HG03354 (cell line): ENCODE measurements around the gene MAST4.

Experiments used
- ATAC-seq: cut with Tn5 transposase; IDR thresholded peaks from one replicate; pipeline ENCODE4 v1.9.1; 2021; ENCODE audit warnings: mild to moderate bottlenecking; ENCODE audit not compliant: unreplicated experiment, poor library complexity, severe bottlenecking

The MAST4 gene

GRCh38 chr5:66993448-66993847 is 397.3 kb downstream of the MAST4 start:
- ATAC-seq, result no peak

GRCh38 chr5:66993882-66994281 is 397.7 kb downstream of the MAST4 start:
- no peak for ATAC-seq

GRCh38 chr5:66994790-66995189 is 398.6 kb downstream of the MAST4 start:
- no peak for ATAC-seq

- no peak for ATAC-seq
Measured at GRCh38 chr5:67000794-67001475, 404.7 kb downstream of the MAST4 start.

- ATAC-seq, result no peak
Measured at GRCh38 chr5:67002832-67003684, 406.9 kb downstream of the MAST4 start.

GRCh38 chr5:67003685-67003934 is 407.4 kb downstream of the MAST4 start:
- ATAC-seq, result no peak

GRCh38 chr5:67003935-67004729 is 407.9 kb downstream of the MAST4 start:
- peak; percentile 72 for ATAC-seq

GRCh38 chr5:67004730-67005350 is 408.6 kb downstream of the MAST4 start:
- ATAC-seq, result no peak

- no peak for ATAC-seq
Measured at GRCh38 chr5:67005737-67006499, 409.7 kb downstream of the MAST4 start.

- ATAC-seq, result no peak
Measured at GRCh38 chr5:67006500-67006848, 410.3 kb downstream of the MAST4 start.

GRCh38 chr5:67009028-67009427 is 412.8 kb downstream of the MAST4 start:
- ATAC-seq, result no peak

- ATAC-seq, result no peak
Measured at GRCh38 chr5:67010684-67011409, 414.7 kb downstream of the MAST4 start.

GRCh38 chr5:67011422-67011821 is 415.2 kb downstream of the MAST4 start:
- ATAC-seq, result no peak

GRCh38 chr5:67012171-67012570 is 416.0 kb downstream of the MAST4 start:
- no peak for ATAC-seq

- ATAC-seq, result no peak
Measured at GRCh38 chr5:67013719-67014118, 417.5 kb downstream of the MAST4 start.

GRCh38 chr5:67014191-67014590 is 418.0 kb downstream of the MAST4 start:
- no peak for ATAC-seq

GRCh38 chr5:67014957-67015400 is 418.8 kb downstream of the MAST4 start:
- no peak for ATAC-seq

GRCh38 chr5:67015541-67016191 is 419.5 kb downstream of the MAST4 start:
- no peak for ATAC-seq
